ENCODE data around the gene PPARG. TPM values are rescaled to one million over a fixed set of nuclear protein-coding genes. Genes with fewer than 3 reads are reported as not detected.
"Not testable (repeated sequence)": the region's sequence is repeated elsewhere in the genome, so short reads cannot be mapped to it uniquely, and the experiment has no call there.

PPARG gene
- total RNA-seq, 1 donor from 2014 or later: not detected

- Mint-ChIP-seq H3K36me3 (ENCODE audit: low read depth) (no peaks in the 10 kb centered on the region), H3K9me3 (no peaks in the 10 kb centered on the region), H3K27ac (ENCODE audit: unreplicated experiment) (no peak overlapping the region), H3K4me3 (no peak overlapping the region), H3K4me1 (no peaks in the 10 kb centered on the region), H3K27me3 (ENCODE audit: low read depth) (peaks cover 3% of the 10 kb centered on the region)
- no peak for DNase-seq (ENCODE audit: low read depth, low spot score)
- TF ChIP-seq CTCF (conservative IDR thresholded peaks at IDR 0.05): no peak
These were observed 15.7 kb upstream of the PPARG start for GRCh38 chr3:12273045-12273695.

GRCh38 chr3:12275974-12276650 is 12.8 kb upstream of the PPARG start:
- no peak for TF ChIP-seq CTCF (conservative IDR thresholded peaks at IDR 0.05)
- Mint-ChIP-seq H3K4me3 (no peak overlapping the region), H3K27me3 (ENCODE audit: low read depth) (peaks cover 12% of the 10 kb centered on the region), H3K27ac (ENCODE audit: unreplicated experiment) (no peak overlapping the region), H3K9me3 (no peaks in the 10 kb centered on the region), H3K36me3 (ENCODE audit: low read depth) (no peaks in the 10 kb centered on the region), H3K4me1 (no peaks in the 10 kb centered on the region)
- no peak for DNase-seq (ENCODE audit: low read depth, low spot score)

- peaks cover 12% of the 10 kb centered on the region for H3K27me3 Mint-ChIP-seq (ENCODE audit: low read depth)
- H3K4me3 Mint-ChIP-seq; H3K9me3 Mint-ChIP-seq; H3K27ac Mint-ChIP-seq (ENCODE audit: unreplicated experiment); H3K4me1 Mint-ChIP-seq; H3K36me3 Mint-ChIP-seq (ENCODE audit: low read depth); DNase-seq (ENCODE audit: low read depth, low spot score): not testable (repeated sequence)
These were observed 12.0 kb upstream of the PPARG start for GRCh38 chr3:12276827-12277226.

- no peak for TF ChIP-seq CTCF (conservative IDR thresholded peaks at IDR 0.05)
- Mint-ChIP-seq H3K4me1 (no peaks in the 10 kb centered on the region), H3K27me3 (ENCODE audit: low read depth) (peaks cover 15% of the 10 kb centered on the region), H3K4me3 (no peak overlapping the region), H3K36me3 (ENCODE audit: low read depth) (no peaks in the 10 kb centered on the region), H3K27ac (ENCODE audit: unreplicated experiment) (no peak overlapping the region), H3K9me3 (no peaks in the 10 kb centered on the region)
- no peak for DNase-seq (ENCODE audit: low read depth, low spot score)
These were observed 10.3 kb upstream of the PPARG start for GRCh38 chr3:12278566-12278965.

- Mint-ChIP-seq H3K4me3 (no peak overlapping the region), H3K27ac (ENCODE audit: unreplicated experiment) (no peak overlapping the region), H3K27me3 (ENCODE audit: low read depth) (peaks cover 25% of the 10 kb centered on the region), H3K36me3 (ENCODE audit: low read depth) (no peaks in the 10 kb centered on the region), H3K9me3 (no peaks in the 10 kb centered on the region), H3K4me1 (no peaks in the 10 kb centered on the region)
- no peak for DNase-seq (ENCODE audit: low read depth, low spot score)
- no peak for TF ChIP-seq CTCF (conservative IDR thresholded peaks at IDR 0.05)
These were observed 9.1 kb upstream of the PPARG start for GRCh38 chr3:12279591-12280326.
